Measurements from ENCODE around the gene SSTR4.

Gene SSTR4

GRCh38 chr20:23084845-23085365 lies 49.8 kb downstream of the SSTR4 start:
- H3K4me1 ChIP-seq, result no peaks in the 10 kb centered on the region
- in situ Hi-C loops (cut with MboI; ENCODE audit: low sequenced_read_pairs), result no loop called here
- H3K9me3 ChIP-seq, result no peaks in the 10 kb centered on the region

DNA sequence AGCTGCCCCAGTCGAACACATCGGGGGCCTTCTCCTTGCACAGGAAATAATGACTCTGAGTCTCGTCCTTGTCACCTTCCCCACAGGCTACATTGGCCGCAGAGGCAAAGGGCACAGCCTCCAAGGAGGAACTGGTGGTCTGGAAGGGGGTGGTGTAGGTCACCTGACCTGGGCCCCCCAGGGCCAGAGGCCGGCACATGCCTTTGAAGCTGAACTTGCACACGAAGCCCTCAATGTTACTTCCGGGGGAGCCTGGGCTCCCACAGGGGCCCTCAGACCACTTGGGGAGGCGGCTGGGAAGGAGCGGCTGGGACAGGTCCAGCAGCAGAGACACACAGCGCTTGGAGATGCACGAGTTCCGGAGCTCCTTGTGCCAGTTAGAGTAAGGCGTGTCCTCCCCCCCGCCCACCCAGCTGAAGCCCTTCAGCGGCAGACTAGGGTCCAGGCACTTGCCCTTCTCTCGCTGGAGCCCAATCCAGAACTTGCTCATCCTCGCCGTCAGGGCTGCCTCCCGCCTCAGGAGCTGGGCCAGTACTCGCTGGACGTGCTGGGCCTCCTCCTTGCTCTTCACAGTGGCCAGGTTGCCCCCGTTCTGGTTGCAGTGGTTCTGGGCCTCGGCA lies 50.4 kb downstream of the SSTR4 start:
- Histone ChIP-seq H3K4me1 (no peaks in the 10 kb centered on the region), H3K36me3 (replicated peaks) (no peaks in the 10 kb centered on the region), H3K27me3 (ENCODE audit: low read depth) (no peaks in the 10 kb centered on the region), H3K4me3 (no peak overlapping the region), H3K9me3 (no peaks in the 10 kb centered on the region)
- in situ Hi-C loops (cut with MboI; ENCODE audit: low sequenced_read_pairs), result no loop called here
- no peak for DNase-seq (ENCODE audit: low spot score in 2 of 2)

More at GRCh38 chr20:23084845-23085365, 49.8 kb downstream of the SSTR4 start:
- no peaks in the 10 kb centered on the region for H3K27me3 ChIP-seq (ENCODE audit: low read depth)
- no peak overlapping the region for H3K4me3 ChIP-seq
- no peak for DNase-seq (ENCODE audit: low spot score in 2 of 2)
- no peaks in the 10 kb centered on the region for H3K36me3 ChIP-seq (replicated peaks)

DNA sequence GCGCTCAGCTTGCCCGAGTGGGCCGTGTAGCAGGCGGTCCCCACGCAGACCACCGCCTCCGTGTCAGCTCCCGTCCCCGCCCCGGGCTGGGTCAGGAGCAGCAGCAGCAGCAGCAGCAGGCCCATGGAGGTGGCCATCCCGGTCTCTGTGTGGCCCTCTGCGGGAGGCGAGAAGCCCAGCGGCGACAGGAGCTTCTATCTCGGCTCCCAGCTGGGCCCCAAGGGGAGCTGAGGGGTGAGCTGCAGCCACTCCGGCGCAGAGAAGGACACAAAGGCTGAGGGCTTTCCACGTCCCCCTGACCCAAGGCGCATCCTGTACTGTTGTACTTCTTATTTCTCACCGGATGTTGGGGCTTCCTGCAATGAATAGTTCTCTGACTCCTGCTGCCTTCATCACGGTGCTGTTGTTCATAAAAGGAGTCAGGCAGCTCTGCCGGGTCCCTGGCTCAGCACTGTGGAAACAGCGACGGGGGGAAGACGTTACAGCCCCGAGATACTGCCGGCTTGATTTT lies 51.0 kb downstream of the SSTR4 start, which contains the start of gene CD93:
CD93 (minus strand) TSS at position 269 of the 511 bp plus-strand sequence; CDS start at position 137, 132 bp downstream.
- DNase-seq (ENCODE audit: low spot score in 2 of 2), result no peak
- in situ Hi-C loops (cut with MboI; ENCODE audit: low sequenced_read_pairs), result no loop called here
- no peaks in the 10 kb centered on the region for H3K27me3 ChIP-seq (ENCODE audit: low read depth)
- H3K36me3 ChIP-seq (replicated peaks), result no peaks in the 10 kb centered on the region
- H3K4me1 ChIP-seq, result no peaks in the 10 kb centered on the region
- no peak within 1 kb of the TSS for H3K4me3 ChIP-seq
- no peaks in the 10 kb centered on the region for H3K9me3 ChIP-seq

DNA sequence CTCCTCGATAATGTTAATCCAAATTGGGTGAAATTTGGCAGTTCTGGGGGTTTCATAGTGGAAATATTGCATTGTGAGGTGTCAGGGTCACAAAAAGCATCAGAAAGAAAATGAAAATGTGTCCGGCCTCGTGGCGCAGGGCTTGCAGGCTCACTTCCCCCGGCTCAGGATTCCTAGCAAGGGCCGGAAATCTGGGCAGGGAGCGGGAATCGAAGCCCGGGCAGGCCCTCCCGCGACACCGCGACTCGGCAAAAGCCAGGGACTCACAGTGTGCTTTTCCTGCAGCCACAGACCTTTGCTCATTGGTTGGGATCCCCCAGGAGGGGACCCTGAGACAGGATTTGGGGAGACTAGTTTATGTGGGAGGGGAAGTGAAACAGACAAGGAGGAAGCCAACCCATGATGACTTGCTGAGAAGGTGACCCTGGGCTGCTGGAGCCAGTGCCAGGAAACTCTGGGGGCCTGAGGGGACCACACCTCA lies 51.9 kb downstream of the SSTR4 start:
- no peaks in the 10 kb centered on the region for H3K4me1 ChIP-seq
- no peak for DNase-seq (ENCODE audit: low spot score in 2 of 2)
- no peak overlapping the region for H3K4me3 ChIP-seq
- no peaks in the 10 kb centered on the region for H3K36me3 ChIP-seq (replicated peaks)
- no peaks in the 10 kb centered on the region for H3K9me3 ChIP-seq
- in situ Hi-C loops (cut with MboI; ENCODE audit: low sequenced_read_pairs), result no loop called here
- H3K27me3 ChIP-seq (ENCODE audit: low read depth), result no peaks in the 10 kb centered on the region

DNA sequence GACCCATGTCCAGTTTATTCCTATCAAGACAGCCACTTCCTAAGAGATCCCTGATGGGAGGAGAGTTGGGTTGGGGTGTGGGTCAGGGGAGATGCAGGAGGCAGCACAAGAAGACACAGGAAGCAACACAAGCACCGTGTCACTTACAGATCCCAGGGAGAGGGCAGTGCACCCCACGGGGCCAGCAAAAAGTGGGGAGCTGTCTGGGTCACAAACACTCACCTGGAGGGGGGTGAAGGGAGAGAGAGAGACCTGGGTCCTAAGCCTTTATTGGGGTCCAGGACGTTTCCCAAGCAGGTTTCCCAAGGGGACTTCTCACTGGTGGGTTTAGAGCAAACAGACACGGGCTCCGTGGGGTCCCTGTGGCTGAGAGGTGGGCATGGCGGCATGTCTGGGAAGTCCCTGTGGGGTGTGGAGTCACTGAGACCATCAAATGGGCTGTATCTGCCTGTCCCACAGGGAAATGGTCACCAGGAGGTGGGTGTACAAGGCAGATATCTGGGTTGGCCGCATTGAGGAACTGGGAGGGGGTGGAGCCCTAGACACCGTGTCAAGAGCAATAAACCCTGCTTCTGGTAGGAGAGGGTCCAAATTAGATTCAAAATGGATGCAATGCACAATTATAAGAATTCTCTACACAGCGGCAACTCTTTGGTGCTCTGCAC lies 52.6 kb downstream of the SSTR4 start:
- in situ Hi-C loops (cut with MboI; ENCODE audit: low sequenced_read_pairs), result no loop called here
- H3K36me3 ChIP-seq (replicated peaks), result no peaks in the 10 kb centered on the region
- DNase-seq (ENCODE audit: low spot score in 2 of 2), result no peak
- no peaks in the 10 kb centered on the region for H3K9me3 ChIP-seq
- H3K4me1 ChIP-seq, result no peaks in the 10 kb centered on the region
- H3K27me3 ChIP-seq (ENCODE audit: low read depth), result no peaks in the 10 kb centered on the region
- H3K4me3 ChIP-seq, result no peak overlapping the region
